Bone marrow (tissue), 2 donors: ENCODE data around the gene MPRIP.
"Not testable (repeated sequence)": the region's sequence is repeated elsewhere in the genome, so short reads cannot be mapped to it uniquely, and the experiment has no call there.

Source experiments
- DNase-seq, 2 donors: peaks; one replicate each; lab custom pipeline; 2025; lab: John Stamatoyannopoulos, UW

Gene MPRIP

DNA sequence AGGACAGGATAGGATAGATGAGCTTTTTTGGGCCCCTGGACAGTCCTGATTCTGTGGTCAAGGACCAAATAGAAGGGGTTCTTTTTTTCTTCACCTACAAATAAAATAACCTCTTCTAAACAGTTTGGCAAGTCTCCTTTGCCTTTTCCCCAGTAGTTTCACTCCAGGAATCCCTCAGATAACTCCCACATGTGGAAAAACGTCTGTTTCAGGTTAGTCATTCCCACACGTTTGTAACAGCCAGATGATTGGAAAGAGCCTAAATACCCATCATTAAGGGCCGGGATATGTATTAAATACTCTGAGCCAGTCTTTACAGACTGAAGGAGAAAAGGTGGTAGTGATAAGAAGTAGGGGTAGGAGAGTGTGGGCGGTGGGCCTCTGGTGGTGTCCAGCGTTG lies 105.6 kb downstream of the MPRIP start:
- DNase-seq = no peak

DNA sequence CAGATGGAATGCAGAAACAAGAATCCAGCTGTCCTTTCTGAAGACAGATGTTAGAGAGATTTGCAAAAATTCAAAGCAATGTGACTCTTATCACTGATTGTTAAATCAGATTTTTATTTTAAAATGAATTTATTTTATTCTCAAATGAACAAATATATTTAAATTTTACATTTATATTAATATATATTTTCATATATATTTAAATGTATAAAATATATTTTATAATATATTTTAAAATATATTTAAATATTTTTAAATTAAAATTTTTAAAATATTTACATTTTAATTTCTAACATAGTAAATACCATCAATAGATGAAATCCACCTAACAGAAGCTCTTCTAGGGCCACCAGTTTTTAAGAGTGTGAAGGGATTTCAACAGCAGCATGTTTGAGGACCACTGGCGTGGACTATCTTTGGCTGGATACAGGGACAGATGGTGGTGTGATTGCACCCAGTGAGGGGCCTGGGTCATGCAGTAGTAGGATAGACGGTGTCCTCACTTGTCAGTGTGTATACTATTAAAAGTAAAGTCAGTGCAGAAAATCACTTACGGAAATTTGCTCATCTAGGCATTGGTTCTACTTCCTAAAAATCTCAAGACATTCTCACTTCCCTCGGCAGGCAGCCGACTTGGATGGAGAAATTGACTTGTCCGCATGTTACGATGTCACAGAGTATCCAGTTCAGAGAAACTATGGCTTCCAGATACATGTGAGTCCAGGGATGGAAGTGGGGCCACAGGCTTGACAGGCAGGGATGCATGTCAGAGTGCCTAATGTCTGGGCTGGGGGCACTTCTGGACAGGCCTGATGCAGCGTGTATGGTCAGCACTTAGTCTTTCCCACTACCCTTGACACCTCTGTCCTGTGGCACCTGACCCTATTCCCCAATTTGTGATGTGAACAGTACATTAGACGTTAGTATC lies 107.5 kb downstream of the MPRIP start:
- DNase-seq = no peak

DNA sequence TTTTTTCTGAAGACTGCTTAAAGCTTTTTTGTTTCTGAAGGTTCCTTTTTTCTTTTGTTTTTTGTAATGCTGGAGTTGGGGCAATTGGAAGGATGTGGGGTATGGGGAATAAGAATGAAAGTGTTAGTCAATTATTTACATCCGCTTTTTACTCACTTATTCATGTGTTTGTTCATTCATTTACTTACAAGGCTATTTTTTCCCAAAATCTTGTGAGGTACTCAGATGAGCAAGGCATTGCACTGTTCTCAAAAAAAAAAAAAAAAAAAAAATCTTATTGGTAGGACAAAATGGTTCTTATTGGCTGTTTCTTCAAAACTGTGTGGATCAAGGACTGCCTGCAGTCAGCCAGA lies 108.2 kb downstream of the MPRIP start:
- DNase-seq = no peak

DNA sequence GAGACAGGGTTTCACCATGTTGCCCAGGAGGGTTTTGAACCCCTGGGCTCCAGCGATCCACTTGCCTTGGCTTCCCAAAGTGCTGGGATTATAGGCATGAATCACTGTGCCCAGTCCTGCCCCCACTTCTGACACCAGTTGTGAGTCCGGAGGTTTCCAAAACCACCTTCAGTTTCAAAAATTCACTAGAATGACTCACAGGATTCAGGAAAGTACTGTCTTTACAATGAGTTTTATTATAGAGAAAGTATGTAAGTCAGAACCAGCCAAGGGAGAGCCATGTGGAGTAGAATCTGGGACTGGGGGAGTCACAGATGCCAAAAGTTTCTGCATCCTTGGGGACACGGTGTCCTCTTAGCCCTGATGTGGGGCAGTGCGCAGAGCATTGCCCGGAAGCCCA lies 108.8 kb downstream of the MPRIP start:
- DNase-seq = no peak

DNA sequence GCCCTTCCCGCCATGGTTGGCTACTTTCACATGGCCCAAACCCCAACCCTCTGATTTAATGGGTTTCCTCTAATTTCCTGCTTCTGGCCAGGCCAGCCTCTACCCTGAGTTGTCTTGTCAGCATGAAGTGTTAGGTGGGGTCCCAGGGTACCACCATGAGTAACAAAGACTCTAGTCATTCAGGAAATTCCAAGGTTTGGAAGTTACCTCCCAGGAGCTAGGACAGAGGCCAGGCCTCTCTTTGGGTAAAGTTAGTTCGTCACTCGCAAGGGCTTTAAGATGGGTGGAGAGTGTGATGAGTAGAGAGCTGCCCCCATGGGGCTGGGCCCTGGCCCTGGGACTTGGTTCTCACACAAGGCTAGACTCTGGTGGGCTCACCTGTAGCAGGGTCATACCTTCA lies 109.3 kb downstream of the MPRIP start:
- DNase-seq = no peak

DNA sequence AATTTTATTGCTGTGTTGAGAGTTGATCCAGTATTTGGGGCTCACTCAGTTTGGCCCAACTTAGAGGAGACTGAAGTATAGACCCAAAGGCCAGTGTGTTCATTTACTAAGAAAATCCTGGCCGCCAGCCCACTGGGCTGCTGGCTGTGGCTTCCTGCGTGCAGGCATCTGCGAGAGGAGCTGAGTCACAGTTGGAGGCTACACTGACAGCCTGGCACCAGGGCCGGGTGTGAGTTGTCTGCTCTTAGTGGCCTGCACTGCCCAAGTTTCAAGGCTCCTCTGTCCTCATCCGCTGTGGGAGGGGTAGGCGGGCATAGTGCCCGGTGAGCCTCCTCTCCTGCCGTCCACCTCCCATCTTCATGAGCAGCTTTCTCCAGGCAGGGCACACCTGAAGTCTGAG lies 109.7 kb downstream of the MPRIP start:
- DNase-seq = peak; percentile 23 to 82

DNA sequence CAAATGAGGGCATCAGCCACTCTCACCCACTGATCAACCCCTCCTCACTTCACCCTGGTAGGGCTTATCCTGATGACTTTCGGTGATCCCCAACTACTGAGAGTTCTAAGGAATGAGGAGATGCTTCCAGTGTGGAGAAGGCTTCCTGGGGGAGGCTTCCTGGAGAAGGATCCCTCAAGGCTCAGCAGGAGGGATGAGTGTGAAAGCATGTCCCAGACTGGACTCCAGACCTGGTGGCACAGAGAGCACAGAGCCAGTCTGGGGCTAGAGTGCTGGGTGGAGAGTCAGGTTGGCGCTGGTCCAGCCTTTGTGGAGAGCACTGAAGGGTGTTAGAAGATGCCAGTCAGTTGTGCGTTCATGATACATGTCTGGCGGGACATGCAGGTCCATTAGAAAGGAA lies 110.1 kb downstream of the MPRIP start:
- DNase-seq = no peak

DNA sequence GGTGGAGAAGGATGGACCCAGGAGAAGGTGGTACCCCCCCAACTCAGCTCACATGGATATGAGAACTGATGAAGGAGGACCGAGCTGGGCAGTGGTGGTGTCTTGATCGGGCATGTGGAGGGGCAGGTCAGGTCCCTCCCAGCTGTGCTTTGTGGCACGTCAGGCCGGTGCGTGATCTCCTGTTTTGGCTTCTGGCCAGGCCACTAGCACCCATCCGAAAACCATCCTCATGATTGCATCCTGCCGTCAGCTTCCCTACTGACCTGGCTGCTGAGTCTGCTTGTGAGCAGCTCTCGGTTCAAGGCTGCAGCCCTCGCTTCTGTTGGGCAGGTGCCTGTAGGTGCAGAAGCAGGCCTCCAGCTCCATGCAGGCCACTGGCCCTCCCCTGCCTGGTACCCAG lies 110.8 kb downstream of the MPRIP start:
- DNase-seq = no peak

DNA sequence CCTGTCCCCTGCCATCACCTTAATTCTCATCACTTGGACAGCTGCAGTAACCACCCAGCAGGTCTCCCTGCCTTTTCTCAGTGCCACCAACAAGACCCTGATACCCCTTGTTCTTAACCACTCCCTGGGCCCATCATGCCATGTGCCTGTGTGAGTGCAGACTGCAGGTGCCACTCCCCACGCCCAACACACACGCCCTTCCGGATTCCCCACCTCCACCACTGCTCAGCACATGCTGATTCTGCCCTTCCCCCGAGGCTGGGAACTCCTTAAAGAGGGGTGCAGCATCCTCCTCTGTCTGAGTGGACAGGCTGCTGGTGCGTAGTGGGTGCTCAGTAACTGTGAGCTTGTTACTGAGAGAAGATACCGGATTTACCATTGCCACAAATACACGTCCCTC lies 111.5 kb downstream of the MPRIP start:
- no peak for DNase-seq

DNA sequence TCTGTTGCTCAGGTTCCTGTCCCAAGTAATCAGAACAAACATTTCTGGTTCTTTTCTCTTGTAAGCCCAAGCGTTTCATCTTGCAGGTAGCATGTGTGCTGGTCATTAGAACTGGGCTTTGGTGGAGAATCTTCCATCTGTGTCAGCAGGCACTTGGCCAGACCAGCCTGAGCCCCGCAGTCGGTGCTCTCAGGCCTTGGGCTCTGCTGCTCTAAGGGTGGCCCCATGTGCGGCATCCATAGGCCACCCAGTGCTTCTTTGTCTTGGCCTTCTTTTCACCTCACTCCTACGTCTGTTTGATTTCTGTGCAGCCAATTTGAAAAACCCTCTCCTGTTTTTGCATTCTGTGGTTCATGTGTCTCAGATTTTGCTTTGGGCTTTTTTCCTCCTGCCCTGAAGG lies 112.3 kb downstream of the MPRIP start:
- no peak for DNase-seq

DNA sequence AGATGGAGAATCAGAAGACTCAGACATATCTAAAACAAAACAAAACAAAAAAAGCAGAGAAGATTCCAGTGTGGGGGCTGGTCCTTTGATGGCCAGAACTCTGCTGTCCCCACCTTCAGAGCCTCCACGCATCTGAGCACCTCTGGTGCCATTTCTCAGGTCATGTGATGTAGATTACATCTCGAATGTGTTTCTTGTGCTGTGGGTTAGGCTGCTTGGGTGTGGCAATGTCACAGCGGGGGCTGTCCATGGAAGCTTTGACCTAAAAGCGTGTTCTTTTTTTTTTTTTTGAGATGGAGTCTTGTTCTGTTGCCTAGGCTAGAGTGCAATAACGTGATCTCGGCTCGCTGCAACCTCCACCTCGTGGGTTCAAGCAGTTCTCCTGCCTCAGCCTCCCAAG lies 112.7 kb downstream of the MPRIP start:
- no peak for DNase-seq

DNA sequence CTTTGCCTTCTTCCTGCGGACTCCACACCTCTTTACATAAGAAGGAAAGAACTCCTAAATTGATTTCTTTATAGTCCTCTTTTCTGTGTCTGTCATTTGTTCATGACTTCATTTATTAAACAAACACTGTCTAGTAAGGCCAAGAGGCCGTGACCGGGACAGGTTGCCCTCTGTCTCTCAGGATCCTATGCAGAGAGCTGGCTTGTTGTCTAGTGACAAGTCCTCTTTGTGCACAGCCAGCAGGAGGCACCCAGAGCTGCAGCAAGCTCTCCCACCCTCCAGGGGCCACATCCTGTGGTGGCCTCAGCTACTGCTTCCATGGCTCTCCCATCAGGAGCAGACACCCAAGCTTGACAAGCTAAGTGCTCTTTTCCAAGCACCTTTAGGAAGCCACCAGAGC lies 113.3 kb downstream of the MPRIP start:
- no peak for DNase-seq

DNA sequence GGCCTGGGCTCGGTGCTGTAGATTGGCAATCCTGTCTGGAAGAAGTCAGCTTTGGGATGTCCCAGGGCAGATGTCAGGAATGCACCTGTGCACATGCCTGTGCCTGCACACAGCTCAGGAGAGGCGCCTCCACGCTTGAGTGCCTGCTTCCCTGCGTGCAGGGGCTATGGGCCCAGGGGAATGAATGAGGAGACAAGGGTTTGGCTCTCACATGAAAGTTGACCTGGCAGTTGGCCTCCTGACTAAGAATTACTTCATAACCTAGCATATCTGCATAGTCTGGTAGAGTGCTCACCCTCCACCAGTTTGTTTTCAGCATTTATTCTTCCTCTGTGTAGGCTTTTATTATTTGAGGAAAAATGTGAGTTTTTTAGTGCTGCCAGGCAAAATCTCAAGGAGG lies 113.8 kb downstream of the MPRIP start:
- DNase-seq = no peak

DNA sequence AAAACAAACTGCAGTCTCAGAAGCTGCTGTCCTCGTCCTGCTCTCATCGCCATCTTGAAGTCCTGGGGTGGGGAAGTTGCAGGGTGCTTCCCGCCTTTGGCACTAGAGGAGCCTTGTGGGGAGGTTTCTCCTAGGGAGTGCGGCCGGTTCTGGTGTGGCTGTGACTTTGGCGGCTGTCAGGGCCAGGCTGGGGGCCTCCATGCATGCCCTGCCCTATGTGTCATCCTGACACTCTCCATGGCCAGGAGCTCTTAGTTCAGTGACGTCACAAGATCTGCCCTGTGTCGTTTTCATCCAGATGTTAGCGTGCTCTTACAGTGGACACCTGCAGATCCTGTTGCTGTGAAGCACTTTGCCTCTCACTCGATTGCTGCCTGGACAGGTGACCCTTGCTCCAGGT lies 114.3 kb downstream of the MPRIP start:
- no peak for DNase-seq

DNA sequence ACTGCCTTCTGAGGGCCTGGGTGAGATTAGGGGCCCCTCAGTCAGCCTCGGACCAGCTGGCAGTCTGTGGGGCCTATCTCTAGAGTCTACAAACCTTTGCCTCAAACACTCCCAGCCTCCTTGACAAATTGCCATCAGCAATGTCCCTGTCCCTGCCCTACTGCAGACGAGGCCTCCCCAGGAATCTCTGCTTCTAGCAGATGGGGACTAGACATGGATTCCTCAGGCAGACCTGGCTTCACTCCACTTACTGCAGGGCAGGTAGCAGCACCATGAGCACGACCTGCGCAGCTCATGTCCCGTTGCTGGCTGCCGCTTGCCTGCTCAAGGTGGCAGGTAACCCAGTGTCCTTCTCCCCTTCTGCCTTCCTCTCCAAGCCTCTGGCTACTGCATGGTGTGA lies 114.8 kb downstream of the MPRIP start:
- DNase-seq = no peak

DNA sequence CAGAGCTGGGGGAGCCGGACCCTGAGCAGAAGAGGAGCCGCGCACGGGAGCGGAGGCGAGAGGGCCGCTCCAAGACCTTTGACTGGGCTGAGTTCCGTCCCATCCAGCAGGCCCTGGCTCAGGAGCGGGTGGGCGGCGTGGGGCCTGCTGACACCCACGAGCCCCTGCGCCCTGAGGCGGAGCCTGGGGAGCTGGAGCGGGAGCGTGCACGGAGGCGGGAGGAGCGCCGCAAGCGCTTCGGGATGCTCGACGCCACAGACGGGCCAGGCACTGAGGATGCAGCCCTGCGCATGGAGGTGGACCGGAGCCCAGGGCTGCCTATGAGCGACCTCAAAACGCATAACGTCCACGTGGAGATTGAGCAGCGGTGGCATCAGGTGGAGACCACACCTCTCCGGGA lies 116.2 kb downstream of the MPRIP start:
- not testable (repeated sequence) for DNase-seq

DNA sequence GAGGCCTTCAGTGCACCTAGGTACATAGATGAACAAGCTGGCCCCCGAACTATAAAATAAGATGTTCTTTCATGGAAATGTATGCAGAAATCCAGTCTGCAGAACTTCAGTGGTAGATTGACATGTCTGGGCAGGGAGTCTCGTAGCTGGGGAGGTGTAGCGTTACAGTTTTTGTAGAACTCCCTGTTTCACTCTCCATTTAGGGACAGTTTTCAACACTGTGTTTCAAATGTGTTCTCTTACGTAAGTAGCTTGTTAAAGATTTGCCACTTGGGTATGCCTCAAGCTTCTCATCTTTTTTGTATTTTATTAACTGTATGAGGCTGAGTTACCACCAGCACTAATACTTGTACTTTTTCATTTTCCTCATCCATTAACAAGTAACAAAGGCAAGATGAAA lies 117.3 kb downstream of the MPRIP start:
- no peak for DNase-seq

DNA sequence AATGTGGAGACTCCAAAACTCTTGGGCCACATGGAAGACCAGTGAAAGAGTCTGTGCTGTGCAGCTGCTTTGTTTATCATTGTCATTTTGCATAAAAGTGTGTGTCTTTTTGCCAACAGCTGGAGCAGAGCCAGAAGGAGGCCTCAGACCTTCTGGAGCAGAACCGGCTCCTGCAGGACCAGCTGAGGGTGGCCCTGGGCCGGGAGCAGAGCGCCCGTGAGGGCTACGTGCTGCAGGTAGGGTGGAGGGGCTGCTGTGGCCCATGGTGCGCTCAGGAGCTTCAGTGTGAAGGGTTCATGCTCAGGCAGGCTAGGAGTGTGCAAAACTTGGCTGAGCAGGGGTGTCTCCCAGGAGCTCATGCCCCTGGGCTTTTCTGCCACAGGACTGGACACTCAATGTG lies 118.9 kb downstream of the MPRIP start:
- no peak for DNase-seq

DNA sequence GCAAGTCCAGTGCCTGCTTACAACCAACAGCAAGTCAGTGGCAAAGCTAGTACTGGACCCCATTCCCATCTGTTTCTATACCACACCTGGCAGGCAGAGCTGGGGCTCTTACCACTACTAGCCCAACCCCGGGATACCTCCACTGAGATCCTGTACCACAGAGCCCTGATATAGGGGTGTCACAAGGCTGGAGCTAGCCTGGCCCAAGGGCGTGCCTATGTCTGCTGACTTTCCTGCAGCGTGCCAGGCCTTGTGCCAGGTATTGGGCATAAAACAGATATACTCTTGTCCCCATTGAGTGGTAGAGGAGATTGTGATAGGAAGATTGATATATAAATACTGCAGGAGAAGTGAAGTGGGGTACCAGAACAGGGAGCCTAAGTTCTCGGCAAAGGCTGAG lies 119.5 kb downstream of the MPRIP start:
- no peak for DNase-seq

DNA sequence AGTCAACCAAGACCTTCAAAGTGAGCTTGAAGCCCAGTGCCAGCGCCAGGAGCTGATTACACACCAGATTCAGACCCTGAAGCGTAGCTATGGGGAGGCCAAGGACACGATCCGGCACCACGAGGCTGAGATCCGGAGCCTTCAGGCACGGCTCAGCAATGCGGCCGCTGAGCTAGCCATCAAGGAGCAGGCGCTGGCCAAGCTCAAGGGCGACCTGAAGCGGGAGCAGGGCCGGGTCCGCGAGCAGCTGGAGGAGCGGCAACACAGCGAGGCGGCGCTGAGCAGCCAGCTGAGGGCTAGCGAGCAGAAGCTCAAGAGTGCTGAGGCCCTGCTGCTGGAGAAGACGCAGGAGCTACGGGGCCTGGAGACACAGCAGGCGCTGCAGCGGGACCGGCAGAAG lies 121.9 kb downstream of the MPRIP start:
- no peak for DNase-seq

DNA sequence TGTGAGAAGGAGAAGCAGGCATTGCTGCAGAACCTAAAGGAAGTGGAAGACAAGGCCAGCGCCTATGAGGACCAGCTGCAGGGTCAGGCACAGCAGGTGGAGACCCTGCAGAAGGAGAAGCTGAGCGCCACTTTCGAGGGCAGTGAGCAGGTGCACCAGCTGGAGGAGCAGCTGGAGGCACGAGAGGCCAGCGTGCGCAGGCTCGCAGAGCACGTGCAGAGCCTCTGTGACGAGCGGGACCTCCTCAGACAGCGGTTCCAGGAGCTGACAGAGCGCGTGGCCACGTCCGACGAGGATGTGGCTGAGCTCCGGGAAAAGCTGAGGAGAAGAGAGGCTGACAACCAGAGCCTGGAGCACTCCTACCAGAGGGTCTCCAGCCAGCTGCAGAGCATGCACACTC lies 122.4 kb downstream of the MPRIP start:
- DNase-seq = no peak

DNA sequence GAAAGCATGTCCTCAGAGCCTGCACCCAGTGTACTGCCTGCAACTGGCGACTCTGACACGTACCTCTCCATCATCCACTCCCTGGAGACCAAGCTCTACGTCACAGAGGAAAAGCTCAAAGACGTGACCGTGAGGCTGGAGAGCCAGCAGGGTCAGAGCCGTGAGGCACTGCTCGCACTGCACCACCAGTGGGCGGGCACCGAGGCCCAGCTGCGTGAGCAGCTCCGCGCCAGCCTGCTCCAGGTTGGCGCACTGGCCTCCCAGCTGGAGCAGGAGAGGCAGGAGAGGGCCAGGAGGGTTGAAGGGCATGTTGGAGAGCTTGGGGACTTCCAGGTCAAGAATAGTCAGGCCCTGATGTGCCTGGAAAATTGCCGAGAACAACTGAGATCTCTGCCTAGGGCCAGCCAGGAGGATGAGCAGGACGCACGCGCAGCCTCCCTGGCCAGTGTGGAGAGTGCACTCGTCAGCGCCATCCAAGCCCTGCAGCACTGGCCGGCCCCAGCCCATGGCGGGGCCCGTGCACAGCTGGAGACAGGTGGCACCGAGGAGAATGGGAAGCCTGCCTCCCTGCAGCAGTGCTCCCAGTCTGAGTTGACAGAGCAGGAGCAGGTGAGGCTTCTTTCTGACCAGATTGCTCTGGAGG lies 123.5 kb downstream of the MPRIP start:
- DNase-seq = no peak

DNA sequence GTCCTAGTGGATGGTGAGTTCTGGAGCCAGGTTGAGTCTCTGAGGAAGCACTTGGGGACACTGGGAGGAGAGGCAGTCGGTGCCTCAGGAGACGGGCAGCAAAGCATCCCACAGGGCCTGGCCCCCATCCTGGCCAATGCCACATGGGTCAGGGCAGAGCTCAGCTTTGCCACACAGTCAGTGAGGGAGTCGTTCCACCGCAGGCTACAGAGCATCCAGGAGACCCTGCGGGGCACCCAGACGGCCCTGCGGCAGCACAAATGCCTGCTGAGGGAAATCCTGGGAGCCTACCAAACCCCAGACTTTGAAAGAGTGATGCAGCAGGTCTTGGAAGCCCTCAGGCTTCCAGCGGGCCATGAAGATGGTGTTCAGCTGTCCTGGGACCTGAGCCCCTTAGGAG lies 124.2 kb downstream of the MPRIP start:
- no peak for DNase-seq

DNA sequence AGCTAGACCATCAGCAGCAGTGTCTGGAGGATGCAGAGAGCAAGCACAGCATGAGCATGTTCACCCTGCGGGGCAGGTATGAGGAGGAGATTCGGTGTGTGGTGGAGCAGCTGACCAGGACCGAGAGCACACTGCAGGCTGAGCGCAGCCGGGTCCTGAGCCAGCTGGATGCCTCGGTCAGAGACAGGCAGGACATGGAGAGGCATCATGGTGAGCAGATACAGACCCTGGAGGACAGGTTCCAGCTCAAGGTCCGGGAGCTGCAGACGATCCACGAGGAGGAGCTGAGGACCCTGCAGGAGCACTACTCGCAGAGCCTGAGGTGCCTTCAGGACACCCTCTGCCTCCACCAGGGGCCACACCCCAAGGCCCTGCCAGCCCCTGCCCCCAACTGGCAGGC lies 125.1 kb downstream of the MPRIP start:
- no peak for DNase-seq
